ENCODE measurements around the gene KRT71.

DNA sequence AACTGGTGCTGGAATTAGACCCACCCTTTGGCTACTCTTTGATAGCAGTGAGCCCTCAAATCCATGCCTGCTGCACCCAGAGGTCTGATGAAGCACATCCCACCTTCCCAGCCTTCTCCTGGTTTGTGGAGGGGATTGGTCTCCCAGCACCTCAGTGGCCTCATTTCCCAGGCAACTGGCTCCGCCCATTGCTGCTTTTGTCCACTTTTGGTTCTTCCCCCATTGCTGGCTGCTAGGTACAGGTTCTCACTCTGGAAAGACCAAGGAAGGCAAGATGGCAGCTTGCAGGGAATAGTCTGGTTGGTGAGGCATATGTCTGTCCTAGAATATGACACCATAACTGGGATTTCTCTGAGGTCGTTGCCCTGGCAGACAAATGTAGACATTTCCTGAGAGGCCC, 22.6 kb downstream of the KRT71 start:
- TF ChIP-seq POLR2A (IDR thresholded peaks at IDR 0.05; ENCODE audit: low read length) = no peak
- no peak for TF ChIP-seq GATA1 (IDR thresholded peaks at IDR 0.05; ENCODE audit: low read depth, low read length)

Data from erythroblast (primary cell).